ENCODE results near the gene DCTN3.
A peak's percentile ranks its signal among the peaks of the same experiment; 100 is the strongest.

Gene DCTN3

GRCh38 chr9:34620061-34620994, at the start of gene DCTN3:
Gene DCTN3 (minus strand): TSS chr9:34620495. CDS start chr9:34620464, 31 bp downstream.
- DNase-seq (ENCODE audit: low read depth): peak; percentile 80

GRCh38 chr9:34665381-34666250, 45.3 kb upstream of the DCTN3 start:
- DNase-seq (ENCODE audit: low read depth): peak; percentile 85

GRCh38 chr9:34665067-34665380, 44.7 kb upstream of the DCTN3 start:
- DNase-seq (ENCODE audit: low read depth): no peak

- peak; percentile 70 for DNase-seq (ENCODE audit: low read depth)
Observed at GRCh38 chr9:34664281-34665066, 44.2 kb upstream of the DCTN3 start.

GRCh38 chr9:34663303-34663605, 43.0 kb upstream of the DCTN3 start:
- DNase-seq (ENCODE audit: low read depth): no peak

GRCh38 chr9:34662526-34663302, 42.4 kb upstream of the DCTN3 start, which contains the start of gene CCL27:
Gene CCL27 (minus strand): TSS chr9:34662657. CDS start chr9:34662633, 24 bp downstream.
- no peak for DNase-seq (ENCODE audit: low read depth)

GRCh38 chr9:34659592-34660253, 39.4 kb upstream of the DCTN3 start:
- no peak for DNase-seq (ENCODE audit: low read depth)

GRCh38 chr9:34658461-34658860, 38.2 kb upstream of the DCTN3 start:
- no peak for DNase-seq (ENCODE audit: low read depth)

GRCh38 chr9:34656992-34657391, 36.7 kb upstream of the DCTN3 start:
- DNase-seq (ENCODE audit: low read depth): no peak

- DNase-seq (ENCODE audit: low read depth): no peak
Observed at GRCh38 chr9:34655394-34655793, 35.1 kb upstream of the DCTN3 start.

GRCh38 chr9:34654323-34655051, 34.2 kb upstream of the DCTN3 start:
- no peak for DNase-seq (ENCODE audit: low read depth)

- DNase-seq (ENCODE audit: low read depth): no peak
Observed at GRCh38 chr9:34653151-34654072, 33.1 kb upstream of the DCTN3 start.

GRCh38 chr9:34652602-34653000, 32.3 kb upstream of the DCTN3 start:
- no peak for DNase-seq (ENCODE audit: low read depth)

- DNase-seq (ENCODE audit: low read depth): no peak
Observed at GRCh38 chr9:34651876-34652601, 31.7 kb upstream of the DCTN3 start, which contains the start of gene IL11RA. Gene IL11RA (plus strand): TSS chr9:34652185. CDS start chr9:34655218, 3,033 bp downstream.

GRCh38 chr9:34651321-34651720, 31.0 kb upstream of the DCTN3 start:
- no peak for DNase-seq (ENCODE audit: low read depth)

- no peak for DNase-seq (ENCODE audit: low read depth)
Observed at GRCh38 chr9:34650816-34651215, 30.5 kb upstream of the DCTN3 start.

GRCh38 chr9:34648673-34649072, 28.4 kb upstream of the DCTN3 start:
- DNase-seq (ENCODE audit: low read depth): no peak

- DNase-seq (ENCODE audit: low read depth): no peak
Observed at GRCh38 chr9:34647651-34648050, 27.4 kb upstream of the DCTN3 start.
